A673 (cell line): ENCODE results near the gene EIPR1. TPM values are rescaled to one million over a fixed set of nuclear protein-coding genes. Genes with fewer than 3 reads are reported as not detected.

ENCODE experiments used
- BruUV-seq: library from RNA; stranded (reverse); fragments of 400-500 nt; replicated peaks from 2 replicates; lab custom pipeline; 2021; lab: Mats Ljungman, UMichigan
- CTCF ChIA-PET: fragments of 300-600 bp; sonication (Branson Sonifier 250); formaldehyde crosslinking; loops from one replicate; lab custom pipeline; 2022; ENCODE audit warnings: antibody characterized with exemption; lab: Charles Lee
- POLR2A ChIA-PET: fragments of 300-600 bp; sonication (Branson Sonifier 250); formaldehyde crosslinking; loops from one replicate; lab custom pipeline; 2022; ENCODE audit warnings: antibody characterized with exemption; ENCODE audit not compliant: low non-redundant PET; lab: Charles Lee
- DNase-seq: peaks from one replicate; pipeline ENCODE4 v3.0.0-alpha.2; 2015; ENCODE audit warnings: low spot score
- H3K27ac ChIP-seq: fragments of 200-600 bp; sonication (generic); 2 replicates; pipeline ENCODE4 v1.5.1; 2016; ENCODE audit warnings: mixed run types, low read depth, mild to moderate bottlenecking, mixed read lengths, antibody characterized with exemption, low read length; ENCODE audit not compliant: poor library complexity, severe bottlenecking
- H3K27me3 ChIP-seq: fragments of 200-600 bp; sonication (generic); replicated peaks from 2 replicates; pipeline ENCODE4 v1.6.1; 2017; ENCODE audit warnings: mixed run types, low read depth, mild to moderate bottlenecking, mixed read lengths, antibody characterized with exemption, low read length; ENCODE audit not compliant: insufficient read depth, poor library complexity
- H3K36me3 ChIP-seq: fragments of 200-600 bp; sonication (generic); 2 replicates; pipeline ENCODE4 v1.6.1; 2016; ENCODE audit warnings: mixed run types, mild to moderate bottlenecking, mixed read lengths, antibody characterized with exemption, low read length; ENCODE audit not compliant: insufficient read depth, poor library complexity, severe bottlenecking
- H3K4me1 ChIP-seq: fragments of 200-600 bp; sonication (generic); 2 replicates; pipeline ENCODE4 v1.6.1; 2017; ENCODE audit warnings: mixed run types, mild to moderate bottlenecking, mixed read lengths, antibody characterized with exemption, low read length; ENCODE audit not compliant: insufficient read depth, poor library complexity, severe bottlenecking
- H3K4me3 ChIP-seq: fragments of 200-600 bp; sonication (generic); 2 replicates; pipeline ENCODE4 v1.5.1; 2016; ENCODE audit warnings: low read depth, mixed run types, mild to moderate bottlenecking, mixed read lengths, low read length; ENCODE audit not compliant: poor library complexity, severe bottlenecking
- H3K9me3 ChIP-seq: fragments of 200-600 bp; sonication (generic); 2 replicates; pipeline ENCODE4 v1.6.1; 2016; ENCODE audit warnings: mixed run types, low read depth, mild to moderate bottlenecking, mixed read lengths, antibody characterized with exemption, low read length; ENCODE audit not compliant: poor library complexity, severe bottlenecking
- EZH2 ChIP-seq: fragments of 200-600 bp; sonication (generic); IDR thresholded peaks from 2 replicates; pipeline ENCODE4 v1.6.1; 2017; ENCODE audit warnings: borderline replicate concordance, low read depth, mild to moderate bottlenecking, mixed read lengths, antibody characterized with exemption, low read length; ENCODE audit not compliant: poor library complexity, severe bottlenecking
- intact Hi-C: fragments of 100-400 bp; cut with micrococcal nuclease; formaldehyde crosslinking; loops from one replicate; pipeline ENCODE4 v1.10.0; 2022; ENCODE audit not compliant: unreplicated experiment
- total RNA-seq: library from RNA; stranded (reverse); gene quantifications from 2 replicates; pipeline ENCODE4 v1.2.3, GENCODE V29; 2021
- TF ChIP-seq, protein P1 (sequence below): fragments of 300-800, 200-600 bp; sonication (generic); conservative IDR thresholded peaks from 2 replicates; pipeline ENCODE4 v1.5.1; 2017; ENCODE audit warnings: low read depth, mild to moderate bottlenecking, antibody characterized with exemption, low read length, moderate library complexity, mixed read lengths

Gene EIPR1
- total RNA-seq, 1 experiment from 2014 or later: 37.0 TPM

DNA sequence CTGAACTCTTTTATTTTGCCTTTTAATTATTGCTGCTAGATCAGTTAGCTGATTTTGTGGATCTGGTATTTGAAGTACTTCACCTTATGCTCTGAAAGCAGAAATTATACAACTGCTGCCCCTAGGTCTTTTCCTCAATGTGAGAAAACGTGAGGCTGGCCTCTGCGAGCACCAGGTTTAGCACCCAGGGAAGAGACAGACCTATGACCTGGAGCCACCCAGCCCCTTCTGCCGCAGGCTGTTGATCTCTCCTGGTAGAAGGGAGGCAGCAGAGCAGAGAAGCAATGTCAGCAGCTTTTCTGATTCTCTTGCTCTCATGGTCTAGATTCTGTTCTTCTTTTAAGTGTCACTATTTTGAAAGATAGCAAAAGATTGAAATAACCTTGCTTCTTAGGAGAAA lies 21.8 kb upstream of the EIPR1 start:
- intact Hi-C loops: no loop called here
- H3K4me3 ChIP-seq: no peak overlapping the region
- CTCF ChIA-PET: no interaction called here

DNA sequence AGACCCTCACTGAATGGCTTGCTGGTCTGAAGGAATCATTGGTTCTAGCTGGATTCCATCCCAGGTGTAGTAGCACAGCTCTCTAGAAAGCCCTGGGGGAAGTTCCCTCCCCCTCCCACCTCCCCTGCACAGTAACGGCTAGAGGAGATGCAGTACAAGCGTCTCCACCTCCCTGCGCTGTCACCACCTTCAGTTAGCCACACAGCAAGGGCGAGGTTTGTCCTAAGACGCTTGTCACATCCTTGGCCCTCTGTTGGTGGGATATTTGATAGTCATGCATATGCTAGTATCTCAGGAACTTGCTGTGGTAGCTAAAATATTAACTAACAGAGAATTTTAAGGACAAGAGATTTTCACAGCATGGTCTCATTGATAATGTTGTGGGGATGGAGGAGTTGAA lies 21.2 kb upstream of the EIPR1 start:
- BruUV-seq: no TSS peak
- intact Hi-C loops: no loop called here
- TF ChIP-seq, protein P1, sequence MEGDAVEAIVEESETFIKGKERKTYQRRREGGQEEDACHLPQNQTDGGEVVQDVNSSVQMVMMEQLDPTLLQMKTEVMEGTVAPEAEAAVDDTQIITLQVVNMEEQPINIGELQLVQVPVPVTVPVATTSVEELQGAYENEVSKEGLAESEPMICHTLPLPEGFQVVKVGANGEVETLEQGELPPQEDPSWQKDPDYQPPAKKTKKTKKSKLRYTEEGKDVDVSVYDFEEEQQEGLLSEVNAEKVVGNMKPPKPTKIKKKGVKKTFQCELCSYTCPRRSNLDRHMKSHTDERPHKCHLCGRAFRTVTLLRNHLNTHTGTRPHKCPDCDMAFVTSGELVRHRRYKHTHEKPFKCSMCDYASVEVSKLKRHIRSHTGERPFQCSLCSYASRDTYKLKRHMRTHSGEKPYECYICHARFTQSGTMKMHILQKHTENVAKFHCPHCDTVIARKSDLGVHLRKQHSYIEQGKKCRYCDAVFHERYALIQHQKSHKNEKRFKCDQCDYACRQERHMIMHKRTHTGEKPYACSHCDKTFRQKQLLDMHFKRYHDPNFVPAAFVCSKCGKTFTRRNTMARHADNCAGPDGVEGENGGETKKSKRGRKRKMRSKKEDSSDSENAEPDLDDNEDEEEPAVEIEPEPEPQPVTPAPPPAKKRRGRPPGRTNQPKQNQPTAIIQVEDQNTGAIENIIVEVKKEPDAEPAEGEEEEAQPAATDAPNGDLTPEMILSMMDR: no peak
- no peak for TF ChIP-seq EZH2
- ChIA-PET POLR2A (no interaction called here), CTCF (no interaction called here)
- Histone ChIP-seq H3K27ac (no peak overlapping the region), H3K36me3 (peaks cover 42% of the 10 kb centered on the region), H3K9me3 (peaks cover 32% of the 10 kb centered on the region), H3K27me3 (no peaks in the 10 kb centered on the region), H3K4me3 (no peak overlapping the region), H3K4me1 (no peaks in the 10 kb centered on the region)
- no peak for DNase-seq

More for the DNA sequence above, 21.8 kb upstream of the EIPR1 start:
- H3K4me1 ChIP-seq: no peaks in the 10 kb centered on the region
- H3K27ac ChIP-seq: no peak overlapping the region
- peaks cover 44% of the 10 kb centered on the region for H3K36me3 ChIP-seq
- no peaks in the 10 kb centered on the region for H3K27me3 ChIP-seq
- H3K9me3 ChIP-seq: peaks cover 32% of the 10 kb centered on the region
- POLR2A ChIA-PET: no interaction called here
- TF ChIP-seq EZH2: no peak
- TF ChIP-seq, protein P1: no peak
- DNase-seq: no peak
- BruUV-seq: no TSS peak

DNA sequence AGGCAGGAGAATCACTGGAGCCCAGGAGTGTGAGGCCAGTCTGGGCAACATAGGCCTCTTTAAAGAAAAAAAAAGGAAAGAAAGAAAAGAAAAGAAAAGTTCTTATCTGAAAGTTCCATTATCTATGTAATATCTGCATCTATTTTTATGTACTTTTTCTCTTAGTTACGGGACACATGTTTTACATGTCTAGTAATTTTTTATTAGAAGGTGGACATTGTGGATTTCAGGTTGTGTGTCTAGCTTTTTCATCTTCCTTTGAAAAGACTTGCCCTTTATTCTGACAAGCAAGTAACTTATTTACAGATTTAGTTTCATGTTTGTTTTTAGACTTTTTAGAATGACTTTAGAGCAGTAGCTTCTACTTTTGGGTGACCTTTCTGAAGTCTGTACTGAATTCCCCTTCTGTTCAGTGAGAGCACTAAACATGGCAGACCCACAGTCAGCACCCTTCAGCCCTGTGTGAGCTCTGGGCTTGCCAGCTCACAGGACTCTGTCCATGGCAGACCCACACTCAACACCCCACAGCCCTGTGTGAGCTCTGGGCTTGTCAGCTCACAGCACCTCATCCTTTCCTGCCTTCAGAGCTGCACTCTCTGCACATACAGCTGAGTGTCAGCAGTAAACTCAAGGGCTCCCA lies 19.4 kb upstream of the EIPR1 start:
- intact Hi-C loops: no loop called here

More for the DNA sequence above, 19.4 kb upstream of the EIPR1 start:
- DNase-seq: no peak
- Histone ChIP-seq H3K36me3 (peaks cover 32% of the 10 kb centered on the region), H3K4me3 (no peak overlapping the region), H3K9me3 (peaks cover 32% of the 10 kb centered on the region), H3K4me1 (no peaks in the 10 kb centered on the region), H3K27me3 (no peaks in the 10 kb centered on the region), H3K27ac (no peak overlapping the region)
- POLR2A ChIA-PET: no interaction called here
- TF ChIP-seq, protein P1: no peak
- no peak for TF ChIP-seq EZH2
- no TSS peak for BruUV-seq
- CTCF ChIA-PET: no interaction called here
